HG03060 (cell line): ENCODE data around the gene RALGPS1.

Experiments used
- ATAC-seq: cut with Tn5 transposase; IDR thresholded peaks from one replicate; pipeline ENCODE4 v1.9.1; 2021; ENCODE audit warnings: low read depth, moderate number of reproducible peaks; ENCODE audit not compliant: unreplicated experiment

The RALGPS1 gene

DNA sequence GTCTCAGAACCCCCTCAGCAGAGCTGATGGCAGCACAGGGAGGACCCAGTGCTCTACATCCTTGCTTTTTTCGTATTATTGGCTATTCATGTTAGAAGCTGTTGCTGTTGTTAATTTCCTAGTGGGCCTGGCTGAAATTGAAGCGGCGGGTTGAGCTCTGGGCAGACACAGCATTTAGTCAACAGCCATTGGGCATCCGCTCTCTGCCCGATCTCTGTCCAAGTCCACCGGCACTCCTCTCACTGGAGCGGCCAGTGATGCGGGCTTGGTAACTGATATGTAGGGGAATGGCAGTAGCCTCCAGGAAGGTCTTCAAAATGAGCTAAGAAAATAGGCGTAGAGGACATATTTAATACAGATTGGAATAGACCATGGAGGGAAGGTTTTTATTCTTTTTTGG, 348.7 kb downstream of the RALGPS1 start:
- ATAC-seq: no peak

DNA sequence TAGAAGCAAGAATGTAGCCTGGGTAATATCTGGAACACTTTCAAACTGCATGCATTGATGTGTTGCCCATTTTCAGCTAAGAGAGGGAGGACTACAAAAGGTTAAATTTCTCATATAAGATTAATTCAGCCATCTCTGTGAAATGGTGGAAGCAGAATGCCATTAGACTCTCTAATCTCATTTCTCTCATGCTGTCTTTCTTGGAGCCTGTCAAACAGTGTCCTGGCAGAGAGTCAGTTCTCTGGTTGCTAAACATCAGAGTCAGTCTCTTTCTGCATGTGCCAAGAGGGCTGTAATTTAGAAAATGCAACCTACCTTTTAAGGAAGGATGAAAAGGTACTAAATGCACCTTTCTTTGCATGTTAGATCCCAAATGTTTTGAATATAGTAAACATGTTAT, 349.1 kb downstream of the RALGPS1 start:
- no peak for ATAC-seq

DNA sequence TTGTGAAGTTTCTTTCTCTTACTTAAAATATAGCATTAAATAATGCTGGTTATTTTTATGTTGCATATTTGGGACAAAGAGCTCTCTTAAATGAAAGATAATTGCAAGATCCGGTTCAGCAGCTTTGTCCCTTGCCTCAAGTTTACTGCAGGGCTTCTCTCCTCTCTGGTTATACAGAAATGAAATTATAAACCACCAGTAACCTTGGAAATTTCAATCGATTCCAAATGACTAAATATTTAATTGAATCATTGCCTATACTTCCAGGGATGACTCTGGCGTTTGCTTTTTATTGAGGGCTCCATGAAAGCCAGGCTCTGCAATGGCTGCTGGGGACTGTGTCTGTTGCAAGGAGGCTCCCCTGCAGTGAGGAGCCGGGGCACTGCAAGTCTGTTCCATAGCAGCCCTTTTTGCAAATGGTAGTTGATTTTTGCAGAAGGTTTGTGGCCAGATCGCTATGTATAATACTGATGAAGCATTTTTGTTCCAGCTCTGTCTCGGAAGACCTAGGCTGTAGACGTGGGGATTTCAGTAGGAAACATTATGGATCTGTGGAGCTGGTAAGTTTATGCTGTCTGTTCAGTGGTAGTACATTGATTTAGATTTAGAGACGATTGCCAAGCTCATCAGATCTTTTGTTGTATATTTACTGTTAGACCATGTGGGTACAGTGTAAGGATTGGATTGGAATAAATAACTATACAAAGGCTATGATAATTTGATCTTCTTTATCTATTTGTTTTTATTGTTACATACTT, 350.1 kb downstream of the RALGPS1 start, which contains the start of gene GARNL3:
Gene GARNL3 (plus strand): TSS at position 313 of the 758 bp plus-strand sequence. CDS start 104 bp downstream, at position 417.
- ATAC-seq: no peak

DNA sequence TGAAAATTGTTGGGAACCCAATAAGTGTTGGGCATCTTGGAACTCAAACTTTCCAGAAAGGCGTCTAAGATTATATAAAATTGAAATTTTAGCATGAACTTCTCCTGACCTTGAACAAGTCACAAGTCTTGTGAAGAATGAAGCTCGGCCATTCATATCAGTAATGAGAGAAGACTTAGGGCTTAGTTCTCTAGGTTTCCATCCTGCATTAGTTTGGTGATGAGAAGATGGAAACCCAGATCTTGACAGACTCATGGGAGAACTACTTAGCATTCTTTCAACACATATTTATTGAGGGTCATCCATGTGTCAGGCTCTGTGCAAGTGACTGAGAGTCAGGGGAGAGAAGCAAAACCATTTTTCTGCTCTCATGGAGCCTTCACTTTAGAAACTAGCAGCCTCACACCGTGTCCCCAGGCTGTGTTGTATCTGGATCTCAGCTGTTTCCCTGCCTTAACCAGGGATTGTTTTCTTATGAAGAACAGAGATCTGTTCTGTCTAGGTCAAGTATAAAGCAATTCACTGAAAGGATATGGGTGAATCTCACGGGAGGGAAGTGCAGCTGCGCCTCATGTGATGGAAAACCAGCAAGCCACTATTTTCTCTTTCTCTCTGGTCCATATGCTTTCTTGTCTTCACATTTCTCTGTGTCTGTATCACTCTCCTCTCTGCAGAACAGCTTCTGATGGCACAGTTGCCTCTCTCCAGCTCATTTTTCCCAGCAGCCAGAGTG, 353.4 kb downstream of the RALGPS1 start:
- no peak for ATAC-seq

DNA sequence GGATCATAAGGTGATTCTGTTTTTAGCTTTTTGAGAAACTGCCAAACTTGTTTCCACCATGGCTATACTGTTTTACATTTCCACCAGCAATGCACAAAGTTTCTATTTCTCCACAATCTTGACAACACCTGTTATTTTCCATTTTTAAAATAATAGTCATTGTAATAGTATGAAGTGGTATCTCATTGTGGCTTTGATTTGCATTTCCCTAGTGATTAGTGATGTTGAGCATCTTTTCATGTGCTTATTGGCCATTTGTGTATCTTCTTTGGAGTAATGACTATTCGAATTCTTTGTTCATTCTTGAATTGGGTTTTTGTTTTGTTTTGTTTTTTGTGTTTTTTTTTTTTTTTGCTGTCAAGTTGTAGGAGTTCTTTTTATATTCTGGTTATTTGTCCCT, 354.9 kb downstream of the RALGPS1 start:
- no peak for ATAC-seq
